ENCODE data around the gene MTAP. TPM values are rescaled to one million over a fixed set of nuclear protein-coding genes. Genes with fewer than 3 reads are reported as not detected.
"Not testable (repeated sequence)": the region's sequence is repeated elsewhere in the genome, so short reads cannot be mapped to it uniquely, and the experiment has no call there.

MTAP gene
- total RNA-seq, 1 donor from 2014 or later, result 25.7 TPM

DNA sequence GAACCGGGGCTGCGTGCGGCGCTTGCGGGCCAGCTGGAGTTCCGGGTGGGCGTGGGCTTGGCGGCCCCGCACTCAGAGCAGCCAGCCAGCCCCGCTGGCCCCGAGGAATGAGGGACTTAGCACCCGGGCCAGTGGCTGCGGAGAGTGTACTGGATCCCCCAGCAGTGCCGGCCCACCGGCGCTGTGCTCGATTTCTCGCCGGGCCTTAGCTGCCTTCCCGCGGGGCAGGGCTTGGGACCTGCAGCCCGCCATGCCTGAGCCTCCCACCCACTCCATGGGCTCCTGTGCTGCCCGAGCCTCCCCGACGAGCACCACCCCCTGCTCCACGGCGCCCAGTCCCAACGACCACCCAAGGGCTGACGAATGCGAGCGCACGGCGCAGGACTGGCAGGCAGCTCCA, 156.8 kb downstream of the MTAP start:
- DNase-seq; ATAC-seq; intact Hi-C loops (cut with micrococcal nuclease): not testable (repeated sequence)

DNA sequence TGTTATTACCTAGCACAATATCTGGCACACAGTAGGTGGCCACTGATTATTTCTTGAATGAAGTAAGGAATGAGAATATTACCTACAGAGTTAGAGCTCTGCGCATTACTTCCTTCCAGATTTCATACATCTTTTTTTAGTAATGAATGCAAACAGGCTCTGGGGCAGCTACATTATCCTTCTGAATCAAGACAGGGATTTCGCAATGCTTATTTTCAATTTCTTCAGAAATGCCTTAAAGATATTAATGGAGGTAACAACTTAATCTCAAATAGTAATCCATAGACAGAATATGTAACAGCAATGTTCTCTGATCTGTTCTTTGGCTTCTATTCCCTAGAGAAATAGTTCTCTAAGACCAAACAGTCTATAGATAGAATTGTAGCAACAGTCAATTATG, 159.1 kb downstream of the MTAP start:
- ATAC-seq (no peak), DNase-seq (no peak)
- intact Hi-C loops (cut with micrococcal nuclease), result no loop called here

DNA sequence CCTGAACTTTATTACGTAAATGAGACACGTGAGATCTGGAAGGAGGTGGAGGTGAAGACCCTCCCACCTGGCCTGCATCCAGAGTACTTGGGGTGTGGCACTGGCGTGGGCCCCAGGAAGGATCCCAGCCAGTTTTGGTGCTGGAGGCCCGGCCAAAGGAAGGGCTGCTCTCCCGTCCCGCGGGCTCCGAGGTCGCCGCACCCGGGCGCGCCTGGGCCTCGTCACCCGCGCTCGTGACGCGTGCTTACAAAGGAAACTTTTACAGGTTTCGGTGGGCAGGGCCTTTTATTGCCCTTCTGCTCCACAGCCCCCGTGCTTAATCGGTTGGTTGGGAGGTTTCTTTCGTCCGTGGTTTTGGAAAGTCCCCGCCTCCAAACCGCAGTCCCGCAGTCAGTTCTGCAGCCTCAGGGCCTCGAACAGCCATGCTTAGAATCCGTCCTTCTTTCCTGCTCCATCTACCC, 162.5 kb downstream of the MTAP start:
- DNase-seq, result no peak
- no peak for ATAC-seq
- intact Hi-C loops (cut with micrococcal nuclease), result no loop called here

DNA sequence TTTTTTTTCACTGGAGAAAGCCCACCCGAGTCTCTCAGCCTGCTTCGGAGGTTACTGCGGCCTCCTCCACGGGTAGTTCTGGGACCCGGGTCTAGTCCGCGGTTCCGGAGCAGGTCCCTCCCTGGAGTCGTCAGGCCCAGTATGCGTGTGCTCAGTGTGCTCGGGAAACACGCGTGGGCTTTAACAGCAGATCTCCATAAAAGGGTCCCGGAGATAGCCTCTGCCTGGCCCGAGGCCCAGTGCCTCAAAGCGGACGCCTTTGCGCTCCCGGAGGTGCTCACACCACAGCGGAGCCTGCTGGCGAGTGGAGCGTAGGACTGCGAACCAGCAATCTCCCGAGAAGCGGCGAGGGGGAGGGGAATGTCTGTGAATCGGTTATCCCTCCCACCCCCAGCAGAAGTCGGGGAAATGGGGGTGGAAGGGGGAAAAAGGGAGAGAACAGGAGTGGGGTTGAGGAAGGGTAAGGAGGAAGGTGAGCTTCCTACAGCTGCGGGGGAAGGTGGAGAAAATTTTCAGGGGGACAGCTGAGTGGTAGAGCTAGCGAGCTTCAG, 163.0 kb downstream of the MTAP start:
- intact Hi-C loops (cut with micrococcal nuclease), result no loop called here
- ATAC-seq (no peak), DNase-seq (no peak)

DNA sequence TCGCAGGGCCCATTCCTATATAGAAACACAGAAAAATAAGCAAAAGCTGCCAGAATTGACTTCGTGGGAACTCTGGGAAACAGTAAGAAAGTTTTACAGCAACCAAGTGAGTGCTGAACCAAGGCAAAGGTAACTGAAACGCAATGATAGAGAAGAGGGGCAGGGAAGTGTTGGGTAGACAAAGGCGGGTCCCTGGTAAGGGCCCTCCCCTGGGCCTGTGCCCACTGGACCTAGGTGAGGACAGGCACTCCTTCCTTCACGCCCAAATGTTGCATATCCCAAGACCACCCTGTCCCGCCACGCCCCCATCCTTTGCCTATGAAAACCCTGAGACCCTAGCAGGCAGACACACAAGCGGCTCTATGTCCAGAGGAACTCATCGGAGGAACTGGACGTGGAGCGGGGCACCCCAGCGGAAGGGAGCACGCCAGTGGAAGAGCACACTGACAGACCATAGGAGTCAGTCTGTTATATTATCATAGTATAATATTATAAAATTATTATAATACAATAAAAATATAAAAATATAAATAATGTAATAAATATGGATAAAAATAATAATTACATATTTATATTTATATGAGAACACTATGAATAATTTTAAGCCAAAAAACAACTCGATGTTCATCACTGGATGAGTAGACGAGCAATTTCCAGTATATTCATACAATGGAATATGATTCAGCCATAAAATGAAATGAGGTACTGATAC, 163.9 kb downstream of the MTAP start:
- DNase-seq (no peak), ATAC-seq (no peak)
- intact Hi-C loops (cut with micrococcal nuclease), result no loop called here

DNA sequence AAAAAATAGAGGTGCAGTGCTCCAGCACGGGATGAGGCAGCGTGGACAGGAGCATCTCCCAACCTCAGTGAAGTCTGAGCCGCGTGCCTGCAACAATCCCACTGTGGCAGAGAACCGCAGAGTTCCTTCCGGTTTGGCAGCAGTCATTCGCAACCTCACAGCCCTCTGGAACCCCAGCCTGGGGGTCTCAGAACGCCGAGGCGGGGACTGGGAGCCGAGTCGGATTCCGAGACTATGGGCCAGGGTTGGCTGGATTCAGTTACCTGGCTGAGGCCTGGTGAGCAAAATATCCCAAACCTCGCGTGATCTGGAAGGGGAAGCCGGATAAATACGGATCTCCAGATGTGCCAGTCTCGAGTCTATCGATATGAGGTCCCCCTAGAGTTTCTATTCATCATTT, 164.7 kb downstream of the MTAP start:
- ATAC-seq (no peak), DNase-seq (no peak)
- intact Hi-C loops (cut with micrococcal nuclease), result no loop called here

DNA sequence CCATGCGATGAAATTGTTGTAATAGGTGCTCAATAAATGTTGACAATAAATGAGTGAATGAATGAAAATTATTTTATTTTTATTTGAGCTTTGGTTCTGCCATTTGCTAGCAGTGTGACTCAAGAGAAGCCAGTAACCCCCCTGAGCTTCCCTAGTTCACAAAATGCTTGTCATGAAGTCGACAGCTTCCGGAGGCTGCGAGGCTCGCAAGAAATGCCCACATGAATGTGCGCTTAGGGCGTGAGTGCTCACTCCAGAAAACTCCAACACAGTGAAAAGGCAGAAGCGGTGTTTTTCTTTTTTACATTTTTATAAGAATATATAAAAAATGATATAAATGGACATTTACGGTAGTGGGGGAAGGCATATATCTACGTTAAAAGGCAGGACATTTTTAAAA, 165.3 kb downstream of the MTAP start:
- ATAC-seq (no peak), DNase-seq (no peak)
- intact Hi-C loops (cut with micrococcal nuclease), result no loop called here

DNA sequence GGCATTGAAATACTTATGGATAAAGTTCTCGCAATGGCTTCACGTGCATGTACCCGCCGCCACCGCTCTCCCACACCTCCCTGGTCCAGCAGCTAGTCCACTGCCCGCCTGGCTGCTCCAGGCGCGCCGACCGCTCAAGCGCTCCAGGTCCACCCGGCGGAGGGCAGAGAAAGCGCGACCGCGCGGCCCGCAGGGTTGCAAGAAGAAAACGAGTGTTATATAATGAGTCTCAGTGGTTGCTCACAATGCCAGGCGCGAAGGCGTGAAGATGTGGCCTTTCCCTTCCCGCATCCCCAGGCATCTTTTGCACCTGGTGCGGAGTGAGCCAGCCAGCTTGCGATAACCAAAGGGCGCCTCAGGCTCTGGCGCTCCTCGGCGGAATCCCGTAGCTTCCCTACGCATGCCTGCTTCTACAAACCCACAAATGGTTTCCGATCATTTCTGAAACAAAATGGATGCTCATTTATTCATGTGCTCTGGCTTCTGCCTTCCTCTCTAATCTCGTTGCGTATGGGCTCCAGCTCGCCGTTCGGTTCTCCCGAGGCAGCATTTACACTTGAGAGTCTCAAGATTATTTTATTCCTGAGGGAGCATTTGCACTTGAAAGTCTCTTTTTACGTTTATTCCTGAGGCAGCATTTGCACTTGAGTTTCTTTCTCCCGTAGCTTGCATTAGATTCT, 166.0 kb downstream of the MTAP start:
- no peak for DNase-seq

DNA sequence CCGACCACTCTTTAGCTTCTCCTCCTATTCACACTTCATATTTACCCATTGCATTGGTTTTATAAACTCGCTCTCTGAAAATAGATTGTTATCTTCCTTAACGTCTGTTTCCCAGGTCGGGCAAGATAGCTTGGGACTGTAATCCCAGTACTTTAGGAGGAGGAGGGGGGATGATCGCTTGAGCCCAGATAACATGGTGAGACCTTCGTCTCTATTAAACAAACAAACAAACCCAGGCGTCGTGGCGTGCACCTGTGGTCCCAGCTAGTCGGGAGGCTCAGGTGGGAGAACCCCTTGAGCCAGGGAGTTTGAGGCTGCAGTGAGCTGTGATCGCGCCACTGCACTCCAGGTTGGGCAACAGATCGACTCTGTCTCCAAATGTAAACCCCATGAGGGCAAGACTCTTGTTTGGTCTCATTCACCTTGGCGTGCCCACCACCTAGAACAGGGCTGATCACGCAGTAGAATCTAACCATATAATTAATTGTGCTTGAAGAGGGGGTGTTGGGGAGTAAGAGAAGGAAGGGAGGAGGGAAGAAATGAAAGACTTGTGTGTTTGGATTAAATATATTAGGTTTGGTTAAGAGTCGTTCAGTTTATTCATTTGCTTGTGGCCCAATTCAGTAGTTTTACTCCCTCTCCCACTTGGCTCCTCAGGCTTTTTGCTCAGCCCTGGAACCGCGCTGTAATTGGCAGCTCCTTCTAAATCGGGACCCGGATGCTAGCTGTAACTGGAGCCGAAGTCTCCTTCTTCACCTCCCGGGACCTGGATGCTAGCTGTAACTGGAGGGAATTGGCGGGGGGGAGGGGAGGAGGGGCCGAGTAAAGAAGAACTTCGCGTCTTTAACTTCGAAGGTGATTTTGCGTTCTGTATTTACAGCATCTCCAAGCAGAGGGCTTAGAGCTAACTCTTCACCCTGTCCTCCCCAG, 166.8 kb downstream of the MTAP start:
- intact Hi-C loops (cut with micrococcal nuclease), result no loop called here
- DNase-seq (no peak), ATAC-seq (no peak)

More for the DNA sequence above, 166.0 kb downstream of the MTAP start:
- no peak for ATAC-seq
- intact Hi-C loops (cut with micrococcal nuclease), result no loop called here

DNA sequence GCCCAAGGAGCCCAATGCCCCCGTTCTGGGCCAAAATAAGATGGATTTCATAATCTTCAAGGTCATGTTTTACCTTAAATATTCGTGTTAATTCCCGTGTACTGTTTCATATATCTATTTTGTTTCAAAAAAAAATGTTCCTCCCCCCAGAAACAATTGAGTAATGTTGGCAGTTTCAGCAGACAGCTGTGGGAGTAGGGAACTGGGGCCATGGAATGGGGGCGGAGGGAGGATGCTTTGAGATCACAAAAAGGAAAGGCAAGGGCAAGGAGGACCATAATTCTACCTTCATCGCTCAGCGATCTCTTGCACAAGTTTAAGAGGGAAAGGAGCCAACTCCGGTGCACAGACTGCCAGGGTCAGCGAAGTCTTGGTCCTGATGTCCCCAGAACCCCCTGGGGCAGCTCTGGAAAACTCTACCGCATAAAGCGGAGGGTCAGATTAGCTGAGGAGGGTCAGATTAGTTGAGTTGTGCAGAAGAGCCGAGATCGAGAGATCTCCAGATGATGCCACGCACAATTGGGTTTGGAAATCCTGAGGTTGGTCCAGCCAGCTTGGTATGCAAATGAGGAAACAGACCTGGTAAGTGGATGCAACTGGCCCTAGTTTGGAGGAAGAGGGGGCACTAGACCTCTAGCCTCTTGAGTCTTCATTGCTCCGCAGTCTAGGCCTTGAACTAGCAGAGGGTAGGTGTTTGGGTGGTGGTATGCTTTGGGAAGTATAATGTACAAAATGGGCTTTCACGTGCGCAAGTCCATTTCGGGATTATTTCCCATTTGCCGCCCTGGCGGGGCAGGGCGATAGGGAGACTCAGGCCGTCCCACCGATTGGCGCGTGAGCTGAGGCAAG, 167.7 kb downstream of the MTAP start:
- ATAC-seq, result no peak
- DNase-seq, result no peak
- intact Hi-C loops (cut with micrococcal nuclease), result no loop called here

DNA sequence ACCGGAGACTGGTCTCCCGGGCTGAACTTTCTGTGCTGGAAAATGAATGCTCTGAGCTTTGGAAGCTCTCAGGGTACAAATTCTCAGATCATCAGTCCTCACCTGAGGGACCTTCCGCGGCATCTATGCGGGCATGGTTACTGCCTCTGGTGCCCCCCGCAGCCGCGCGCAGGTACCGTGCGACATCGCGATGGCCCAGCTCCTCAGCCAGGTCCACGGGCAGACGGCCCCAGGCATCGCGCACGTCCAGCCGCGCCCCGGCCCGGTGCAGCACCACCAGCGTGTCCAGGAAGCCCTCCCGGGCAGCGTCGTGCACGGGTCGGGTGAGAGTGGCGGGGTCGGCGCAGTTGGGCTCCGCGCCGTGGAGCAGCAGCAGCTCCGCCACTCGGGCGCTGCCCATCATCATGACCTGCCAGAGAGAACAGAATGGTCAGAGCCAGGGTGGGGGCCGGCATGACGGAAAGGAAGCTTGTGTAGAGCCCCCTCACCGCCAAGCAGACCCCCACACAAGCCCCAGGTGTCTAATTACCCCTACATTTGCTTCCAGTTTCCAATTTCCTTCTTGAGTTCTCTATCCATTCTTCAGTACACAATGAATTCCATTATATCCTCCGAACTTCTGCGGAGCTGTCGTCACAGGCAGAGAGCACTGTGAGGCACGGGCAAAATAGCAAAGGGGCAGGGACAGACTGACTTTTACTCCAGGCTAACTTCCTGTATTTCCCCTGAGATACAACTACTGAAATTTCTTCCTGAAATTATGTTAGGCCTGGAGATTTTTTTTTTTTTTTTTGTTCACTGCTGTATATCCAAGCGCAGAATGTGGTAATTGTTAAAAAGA, 168.6 kb downstream of the MTAP start:
- DNase-seq (no peak), ATAC-seq (no peak)
- intact Hi-C loops (cut with micrococcal nuclease), result no loop called here

DNA sequence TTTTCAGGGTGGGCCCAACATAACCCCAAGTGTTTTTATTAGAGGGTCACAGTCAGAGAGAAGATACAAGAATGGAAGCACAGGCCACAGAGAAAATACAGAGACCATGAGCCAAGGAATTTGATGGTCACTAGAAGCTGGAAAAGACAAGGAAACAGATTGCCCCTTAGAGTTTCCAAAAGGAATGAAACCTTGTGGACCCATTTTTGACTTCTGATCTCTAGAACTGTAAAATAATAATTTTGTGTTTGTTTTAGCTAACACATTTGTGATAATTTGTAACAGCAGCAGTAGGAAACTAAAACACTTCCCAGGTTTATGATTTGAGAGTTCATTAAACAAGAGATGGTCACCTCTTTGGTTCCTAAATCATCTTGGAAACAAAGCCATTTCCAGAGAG, 169.9 kb downstream of the MTAP start:
- intact Hi-C loops (cut with micrococcal nuclease), result no loop called here
- ATAC-seq, result no peak
- no peak for DNase-seq

DNA sequence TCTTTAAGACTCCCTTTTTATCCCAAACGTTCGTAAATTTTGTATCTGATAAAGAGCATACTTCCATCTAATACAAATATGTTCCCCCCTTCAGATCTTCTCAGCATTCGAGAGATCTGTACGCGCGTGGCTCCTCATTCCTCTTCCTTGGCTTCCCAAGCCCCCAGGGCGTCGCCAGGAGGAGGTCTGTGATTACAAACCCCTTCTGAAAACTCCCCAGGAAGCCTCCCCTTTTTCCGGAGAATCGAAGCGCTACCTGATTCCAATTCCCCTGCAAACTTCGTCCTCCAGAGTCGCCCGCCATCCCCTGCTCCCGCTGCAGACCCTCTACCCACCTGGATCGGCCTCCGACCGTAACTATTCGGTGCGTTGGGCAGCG, 171.9 kb downstream of the MTAP start:
- DNase-seq, result no peak
- intact Hi-C loops (cut with micrococcal nuclease), result no loop called here
- ATAC-seq, result no peak

DNA sequence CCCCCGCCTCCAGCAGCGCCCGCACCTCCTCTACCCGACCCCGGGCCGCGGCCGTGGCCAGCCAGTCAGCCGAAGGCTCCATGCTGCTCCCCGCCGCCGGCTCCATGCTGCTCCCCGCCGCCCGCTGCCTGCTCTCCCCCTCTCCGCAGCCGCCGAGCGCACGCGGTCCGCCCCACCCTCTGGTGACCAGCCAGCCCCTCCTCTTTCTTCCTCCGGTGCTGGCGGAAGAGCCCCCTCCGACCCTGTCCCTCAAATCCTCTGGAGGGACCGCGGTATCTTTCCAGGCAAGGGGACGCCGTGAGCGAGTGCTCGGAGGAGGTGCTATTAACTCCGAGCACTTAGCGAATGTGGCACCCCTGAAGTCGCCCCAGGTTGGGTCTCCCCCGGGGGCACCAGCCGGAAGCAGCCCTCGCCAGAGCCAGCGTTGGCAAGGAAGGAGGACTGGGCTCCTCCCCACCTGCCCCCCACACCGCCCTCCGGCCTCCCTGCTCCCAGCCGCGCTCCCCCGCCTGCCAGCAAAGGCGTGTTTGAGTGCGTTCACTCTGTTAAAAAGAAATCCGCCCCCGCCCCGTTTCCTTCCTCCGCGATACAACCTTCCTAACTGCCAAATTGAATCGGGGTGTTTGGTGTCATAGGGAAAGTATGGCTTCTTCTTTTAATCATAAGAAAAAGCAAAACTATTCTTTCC, 172.4 kb downstream of the MTAP start:
- DNase-seq (no peak), ATAC-seq (peak; percentile 47)
- intact Hi-C loops (cut with micrococcal nuclease), result no loop called here

DNA sequence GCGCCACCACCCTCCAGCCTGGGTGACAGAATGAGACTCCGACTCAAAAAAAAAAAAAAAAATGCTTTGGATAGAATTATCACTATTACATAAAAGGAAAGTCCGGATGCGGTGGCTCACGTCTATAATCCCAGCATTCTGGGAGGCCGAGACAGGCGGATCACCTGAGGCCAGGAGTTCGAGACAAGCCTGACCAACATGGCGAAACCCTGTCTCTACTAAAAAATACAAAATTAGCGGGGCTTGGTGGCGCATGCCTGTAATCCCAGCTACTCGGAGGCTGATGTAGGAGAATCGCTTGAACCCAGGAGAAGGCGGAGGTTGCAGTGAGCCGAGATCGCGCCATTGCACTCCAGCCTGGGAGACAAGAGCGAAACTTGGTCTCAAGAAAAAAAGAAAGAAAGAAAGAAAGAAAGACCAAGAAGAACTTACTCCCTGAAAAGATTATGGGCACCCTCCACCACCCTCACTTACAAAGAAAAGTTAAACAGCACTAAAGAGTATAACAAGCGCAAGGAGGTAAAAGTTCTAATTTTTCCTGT, 174.0 kb downstream of the MTAP start:
- DNase-seq (no peak), ATAC-seq (no peak)
- intact Hi-C loops (cut with micrococcal nuclease), result no loop called here

DNA sequence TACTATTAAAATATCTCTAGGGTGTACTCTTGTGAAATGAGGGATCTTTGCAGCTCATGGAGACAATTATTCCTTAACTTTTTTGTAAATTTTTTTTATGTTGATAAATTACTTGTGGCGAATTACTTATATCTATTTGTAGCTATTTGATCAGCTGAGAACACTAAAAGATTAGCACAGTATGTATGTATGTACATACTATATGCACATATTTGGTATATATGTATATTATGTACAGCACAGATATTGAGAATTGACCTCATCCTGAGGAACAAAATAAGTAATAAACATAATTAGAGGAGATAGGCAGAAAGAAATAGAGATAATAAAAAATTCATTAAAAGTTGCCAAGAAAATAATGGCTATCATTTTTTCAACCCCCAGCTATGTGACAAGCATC, 180.0 kb downstream of the MTAP start:
- intact Hi-C loops (cut with micrococcal nuclease), result no loop called here
- DNase-seq, result no peak
- no peak for ATAC-seq

DNA sequence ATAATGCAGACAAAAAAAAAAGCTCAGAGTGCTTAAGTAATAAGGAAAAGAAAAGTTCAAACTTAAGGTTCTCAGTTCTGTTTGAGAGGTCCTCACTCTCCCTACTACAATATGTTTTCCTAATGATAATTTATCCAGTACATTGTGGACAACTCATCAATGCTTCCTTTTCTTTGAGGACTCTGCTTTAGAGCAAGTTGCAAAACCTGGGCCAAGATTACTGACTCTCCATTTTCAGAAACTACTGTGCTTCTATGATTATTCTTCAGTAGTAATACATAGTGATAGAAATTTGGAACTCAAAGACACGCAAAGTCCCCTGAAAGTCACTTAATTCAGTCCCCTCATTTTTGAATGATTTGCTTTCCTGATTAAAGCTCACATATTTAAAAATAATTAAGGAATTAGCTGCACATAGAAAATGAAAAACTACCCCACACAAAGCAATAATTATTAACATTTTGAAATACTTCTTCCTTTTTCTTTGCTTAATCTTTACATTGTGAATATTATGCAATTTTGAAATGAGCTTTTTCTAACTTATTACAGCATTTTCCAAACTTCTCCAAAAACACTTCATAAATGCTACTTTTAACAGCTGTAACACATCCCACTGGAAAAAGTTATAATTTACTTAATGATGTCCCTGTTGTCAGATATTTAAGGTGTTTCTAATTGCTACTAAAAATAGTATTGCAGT, 180.6 kb downstream of the MTAP start:
- DNase-seq (no peak), ATAC-seq (no peak)
- intact Hi-C loops (cut with micrococcal nuclease), result no loop called here
